HL-60 (cell line): ENCODE results near the gene UNC13B.

Source experiments
- CTCF ChIP-seq: IDR thresholded peaks from one replicate; pipeline ENCODE4 v1.5.1; 2011; ENCODE audit warnings: low read length, control low read depth, inconsistent platforms; ENCODE audit not compliant: insufficient read depth
- POLR2AphosphoS5 ChIP-seq: IDR thresholded peaks from 2 replicates; pipeline ENCODE4 v1.6.1; 2012; ENCODE audit warnings: low read depth
- TF ChIP-seq, protein P1 (sequence below): IDR thresholded peaks from 2 replicates; pipeline ENCODE4 v1.6.1; 2012; ENCODE audit warnings: low read depth; ENCODE audit not compliant: insufficient replicate concordance

- TF ChIP-seq CTCF (no peak), POLR2AphosphoS5 (no peak)
- TF ChIP-seq, protein P1, sequence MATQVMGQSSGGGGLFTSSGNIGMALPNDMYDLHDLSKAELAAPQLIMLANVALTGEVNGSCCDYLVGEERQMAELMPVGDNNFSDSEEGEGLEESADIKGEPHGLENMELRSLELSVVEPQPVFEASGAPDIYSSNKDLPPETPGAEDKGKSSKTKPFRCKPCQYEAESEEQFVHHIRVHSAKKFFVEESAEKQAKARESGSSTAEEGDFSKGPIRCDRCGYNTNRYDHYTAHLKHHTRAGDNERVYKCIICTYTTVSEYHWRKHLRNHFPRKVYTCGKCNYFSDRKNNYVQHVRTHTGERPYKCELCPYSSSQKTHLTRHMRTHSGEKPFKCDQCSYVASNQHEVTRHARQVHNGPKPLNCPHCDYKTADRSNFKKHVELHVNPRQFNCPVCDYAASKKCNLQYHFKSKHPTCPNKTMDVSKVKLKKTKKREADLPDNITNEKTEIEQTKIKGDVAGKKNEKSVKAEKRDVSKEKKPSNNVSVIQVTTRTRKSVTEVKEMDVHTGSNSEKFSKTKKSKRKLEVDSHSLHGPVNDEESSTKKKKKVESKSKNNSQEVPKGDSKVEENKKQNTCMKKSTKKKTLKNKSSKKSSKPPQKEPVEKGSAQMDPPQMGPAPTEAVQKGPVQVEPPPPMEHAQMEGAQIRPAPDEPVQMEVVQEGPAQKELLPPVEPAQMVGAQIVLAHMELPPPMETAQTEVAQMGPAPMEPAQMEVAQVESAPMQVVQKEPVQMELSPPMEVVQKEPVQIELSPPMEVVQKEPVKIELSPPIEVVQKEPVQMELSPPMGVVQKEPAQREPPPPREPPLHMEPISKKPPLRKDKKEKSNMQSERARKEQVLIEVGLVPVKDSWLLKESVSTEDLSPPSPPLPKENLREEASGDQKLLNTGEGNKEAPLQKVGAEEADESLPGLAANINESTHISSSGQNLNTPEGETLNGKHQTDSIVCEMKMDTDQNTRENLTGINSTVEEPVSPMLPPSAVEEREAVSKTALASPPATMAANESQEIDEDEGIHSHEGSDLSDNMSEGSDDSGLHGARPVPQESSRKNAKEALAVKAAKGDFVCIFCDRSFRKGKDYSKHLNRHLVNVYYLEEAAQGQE, result no peak
These were observed 96.3 kb downstream of the UNC13B start for GRCh38 chr9:35257986-35258659.
